NCI-H2081 (cell line): ENCODE measurements around the gene SLC2A4.
"Not testable (repeated sequence)": the region's sequence is repeated elsewhere in the genome, so short reads cannot be mapped to it uniquely, and the experiment has no call there.

ENCODE experiments used
- DNase-seq, 2 experiments: peaks; one replicate each; lab custom pipeline; 2025; lab: John Stamatoyannopoulos, UW

SLC2A4 gene

GRCh38 chr17:7324438-7324779, 42.9 kb downstream of the SLC2A4 start:
- DNase-seq, result no peak

GRCh38 chr17:7325031-7325528, 43.6 kb downstream of the SLC2A4 start:
- DNase-seq, result no peak

GRCh38 chr17:7326186-7326585, 44.7 kb downstream of the SLC2A4 start:
- no peak for DNase-seq

- DNase-seq, result no peak
Observed at GRCh38 chr17:7327056-7327455, 45.5 kb downstream of the SLC2A4 start.

GRCh38 chr17:7327501-7327900, 46.0 kb downstream of the SLC2A4 start:
- no peak for DNase-seq

GRCh38 chr17:7328009-7328408, 46.5 kb downstream of the SLC2A4 start:
- no peak for DNase-seq

- peak in 1 of 2 experiments; percentile 38 for DNase-seq
Observed at GRCh38 chr17:7328840-7329373, 47.4 kb downstream of the SLC2A4 start, which contains the start of gene NEURL4. NEURL4 (minus strand) TSS chr17:7329335; CDS start chr17:7329312, 23 bp downstream.

GRCh38 chr17:7329374-7329996, 48.0 kb downstream of the SLC2A4 start:
- DNase-seq, result peak; percentile 93 to 97

GRCh38 chr17:7329997-7330637, 48.6 kb downstream of the SLC2A4 start:
- DNase-seq, result peak; percentile 36 to 70

- DNase-seq, result no peak
Observed at GRCh38 chr17:7330638-7331015, 49.1 kb downstream of the SLC2A4 start.

- no peak for DNase-seq
Observed at GRCh38 chr17:7332111-7332510, 50.6 kb downstream of the SLC2A4 start.

- not testable (repeated sequence) for DNase-seq
Observed at GRCh38 chr17:7332600-7333069, 51.1 kb downstream of the SLC2A4 start.

- DNase-seq, result no peak
Observed at GRCh38 chr17:7334938-7335538, 53.5 kb downstream of the SLC2A4 start.

- DNase-seq, result not testable (repeated sequence)
Observed at GRCh38 chr17:7335765-7336164, 54.2 kb downstream of the SLC2A4 start.

GRCh38 chr17:7336240-7337175, 55.0 kb downstream of the SLC2A4 start, which contains the start of gene ACAP1:
ACAP1 (plus strand) TSS chr17:7336529; CDS start chr17:7336735, 206 bp downstream.
- no peak for DNase-seq

GRCh38 chr17:7337600-7337999, 56.1 kb downstream of the SLC2A4 start:
- not testable (repeated sequence) for DNase-seq
